Astrocyte of the cerebellum (primary cell): Measurements from ENCODE around the gene MRGPRX2.

ENCODE experiments used
- DNase-seq: peaks from one replicate; pipeline ENCODE4 v3.0.0-alpha.2; 2011; ENCODE audit warnings: low read depth
- H3K4me3 ChIP-seq: 2 replicates; pipeline ENCODE4 v1.5.1; 2011; ENCODE audit warnings: mild to moderate bottlenecking, low read depth, low read length, moderate library complexity
- in situ Hi-C: cut with HindIII; loops from 2 replicates; pipeline ENCODE4 v1.10.0; 2017; ENCODE audit warnings: low sequenced_read_pairs
- TF ChIP-seq, protein P1 (sequence below): IDR thresholded peaks from 2 replicates; pipeline ENCODE4 v1.5.1; 2012; ENCODE audit warnings: low read length, low read depth, moderate library complexity, mild to moderate bottlenecking; ENCODE audit errors: missing control alignments

MRGPRX2 gene

DNA sequence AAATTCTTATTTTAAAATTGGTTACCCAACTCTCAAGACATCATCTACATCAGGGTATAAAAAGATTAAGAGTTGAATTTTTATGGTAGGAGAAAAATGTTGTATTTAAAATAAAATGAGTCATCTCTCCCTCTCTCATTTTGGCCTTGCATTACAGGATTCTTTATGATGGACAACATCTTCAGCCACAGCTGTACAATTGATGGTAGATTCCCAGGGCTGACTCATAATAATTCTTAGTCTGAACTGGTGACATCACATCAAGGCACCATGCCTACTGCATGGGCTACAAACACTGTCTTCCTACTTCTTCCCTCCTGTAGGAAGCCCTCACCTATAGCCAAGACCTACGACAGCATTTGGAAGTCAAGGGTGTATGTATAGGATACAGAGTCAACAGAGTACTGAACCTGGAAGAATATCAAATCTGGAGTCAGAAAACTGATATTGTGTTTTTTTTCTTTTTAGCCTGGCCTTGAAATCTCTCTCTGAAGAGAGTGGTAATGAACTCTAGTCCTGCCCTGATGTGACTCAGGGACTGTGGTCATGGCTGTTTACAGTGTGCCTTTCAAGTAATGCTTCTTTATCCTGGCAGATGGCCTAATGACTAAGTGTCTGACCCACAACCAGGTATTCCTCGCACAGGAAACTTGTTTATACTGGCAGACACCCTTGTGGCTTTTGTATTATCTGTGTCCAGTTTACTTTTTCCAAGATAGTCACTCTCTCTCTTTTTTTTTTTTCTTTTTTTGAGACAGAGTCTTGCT is 32.5 kb downstream of the MRGPRX2 start:
- in situ Hi-C loops, result no loop called here
- TF ChIP-seq, protein P1, sequence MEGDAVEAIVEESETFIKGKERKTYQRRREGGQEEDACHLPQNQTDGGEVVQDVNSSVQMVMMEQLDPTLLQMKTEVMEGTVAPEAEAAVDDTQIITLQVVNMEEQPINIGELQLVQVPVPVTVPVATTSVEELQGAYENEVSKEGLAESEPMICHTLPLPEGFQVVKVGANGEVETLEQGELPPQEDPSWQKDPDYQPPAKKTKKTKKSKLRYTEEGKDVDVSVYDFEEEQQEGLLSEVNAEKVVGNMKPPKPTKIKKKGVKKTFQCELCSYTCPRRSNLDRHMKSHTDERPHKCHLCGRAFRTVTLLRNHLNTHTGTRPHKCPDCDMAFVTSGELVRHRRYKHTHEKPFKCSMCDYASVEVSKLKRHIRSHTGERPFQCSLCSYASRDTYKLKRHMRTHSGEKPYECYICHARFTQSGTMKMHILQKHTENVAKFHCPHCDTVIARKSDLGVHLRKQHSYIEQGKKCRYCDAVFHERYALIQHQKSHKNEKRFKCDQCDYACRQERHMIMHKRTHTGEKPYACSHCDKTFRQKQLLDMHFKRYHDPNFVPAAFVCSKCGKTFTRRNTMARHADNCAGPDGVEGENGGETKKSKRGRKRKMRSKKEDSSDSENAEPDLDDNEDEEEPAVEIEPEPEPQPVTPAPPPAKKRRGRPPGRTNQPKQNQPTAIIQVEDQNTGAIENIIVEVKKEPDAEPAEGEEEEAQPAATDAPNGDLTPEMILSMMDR, result no peak
- DNase-seq, result peak; percentile 70
- no peak overlapping the region for H3K4me3 ChIP-seq

DNA sequence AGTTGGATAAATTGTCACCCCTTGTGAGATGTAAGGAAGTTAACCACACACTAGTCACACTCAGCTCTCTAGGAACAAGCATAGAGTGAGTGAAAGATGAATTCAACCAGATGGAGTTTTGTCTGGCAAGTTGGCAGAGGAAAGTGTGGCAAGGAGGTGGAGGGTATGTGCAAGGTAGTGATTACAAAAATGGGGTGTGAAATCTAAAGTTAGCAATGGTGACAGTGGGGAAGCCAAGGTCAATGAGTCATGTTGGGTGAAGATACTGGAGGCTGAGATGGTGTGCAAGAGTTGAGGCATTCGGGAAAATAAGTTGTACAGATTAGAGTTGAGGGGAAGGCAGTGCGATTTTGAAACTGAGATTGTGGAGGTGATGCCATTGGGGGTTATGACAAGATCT is 33.7 kb downstream of the MRGPRX2 start:
- DNase-seq, result no peak
- TF ChIP-seq, protein P1, result no peak
- no peak overlapping the region for H3K4me3 ChIP-seq
- in situ Hi-C loops, result no loop called here

DNA sequence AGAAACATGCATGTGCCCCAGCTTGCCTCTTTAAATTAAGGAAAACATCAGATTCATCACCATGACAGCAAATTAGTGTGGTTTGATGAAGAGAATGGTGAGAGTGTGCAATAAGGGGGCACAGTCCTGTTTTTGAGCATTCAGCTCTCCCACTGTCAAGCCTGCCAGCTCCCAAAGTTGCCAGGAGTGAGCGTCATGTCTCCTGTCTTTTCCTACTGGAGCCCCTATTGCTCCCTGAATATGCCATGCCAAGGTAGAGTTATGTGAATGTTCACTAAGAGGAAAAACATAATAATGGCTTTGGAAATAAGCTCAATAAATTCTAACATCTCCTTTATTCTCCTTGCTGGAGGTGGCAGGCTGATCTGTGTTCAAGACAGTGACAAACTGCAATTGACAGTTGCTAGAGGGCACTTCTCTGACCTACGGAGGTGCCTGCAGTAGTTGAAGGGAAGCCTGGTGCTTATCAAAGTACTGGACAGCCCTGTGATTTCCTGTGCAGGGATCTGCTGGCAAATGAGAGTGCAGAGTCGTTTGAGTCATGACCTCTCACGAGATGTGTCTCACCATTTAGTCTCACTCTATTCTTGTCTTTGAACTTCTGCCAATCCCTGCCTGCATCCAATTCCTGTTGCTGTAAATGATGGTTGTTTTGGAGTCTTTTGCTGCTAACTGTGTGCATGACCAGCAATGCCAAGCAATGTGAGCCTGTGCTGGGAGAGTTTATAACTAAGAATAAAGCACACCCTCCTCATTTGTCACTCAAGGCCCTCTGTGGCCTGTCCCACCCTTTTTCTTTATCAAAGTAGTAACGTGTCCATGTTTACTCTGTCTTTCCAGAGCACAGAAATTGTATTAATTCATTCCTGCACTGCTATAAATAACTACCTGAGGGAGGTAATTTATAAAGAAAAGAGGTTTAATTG is 34.8 kb downstream of the MRGPRX2 start:
- TF ChIP-seq, protein P1, result no peak
- no peak overlapping the region for H3K4me3 ChIP-seq
- in situ Hi-C loops, result no loop called here
- no peak for DNase-seq

DNA sequence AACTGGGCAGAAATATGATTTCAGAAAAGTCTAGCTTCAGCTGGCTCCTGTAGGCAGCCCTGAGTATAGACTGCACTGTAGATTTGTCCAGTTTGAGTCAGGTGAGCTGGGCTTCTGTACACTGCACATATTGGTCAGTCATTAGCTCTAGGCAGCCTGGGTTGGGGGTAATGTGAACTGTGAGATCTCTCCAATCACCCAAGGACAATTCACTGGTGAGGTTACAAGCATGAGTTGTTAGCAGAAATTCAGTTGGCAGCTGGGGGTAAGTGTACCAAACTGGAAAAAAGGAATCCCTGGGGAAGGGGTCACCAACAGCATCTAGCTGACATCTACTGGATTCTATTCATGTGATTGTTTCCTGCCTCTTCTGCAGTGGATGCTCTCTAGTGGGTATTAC is 39.7 kb downstream of the MRGPRX2 start:
- in situ Hi-C loops, result no loop called here
- H3K4me3 ChIP-seq, result no peak overlapping the region
- TF ChIP-seq, protein P1, result no peak
- DNase-seq, result no peak

DNA sequence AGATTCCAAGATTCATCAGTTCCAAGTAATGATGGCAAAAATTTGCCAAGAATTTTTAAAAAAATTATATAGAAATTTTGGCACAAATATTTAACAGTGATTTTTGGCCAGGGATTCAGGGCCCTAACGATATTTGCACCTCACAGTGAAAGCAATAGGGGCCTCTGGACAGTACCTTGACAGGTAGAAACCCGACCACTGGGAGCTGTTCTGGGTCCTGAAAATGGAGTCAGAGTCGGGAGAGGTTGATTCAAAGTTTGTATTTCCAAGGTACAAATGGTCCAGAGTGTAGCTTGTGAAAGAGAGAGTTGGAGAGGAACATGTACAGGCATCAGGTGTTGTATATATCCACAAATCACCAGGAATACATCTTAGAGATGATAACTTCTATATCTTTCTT is 41.6 kb downstream of the MRGPRX2 start:
- in situ Hi-C loops, result no loop called here
- TF ChIP-seq, protein P1, result no peak
- H3K4me3 ChIP-seq, result no peak overlapping the region
- DNase-seq, result no peak

DNA sequence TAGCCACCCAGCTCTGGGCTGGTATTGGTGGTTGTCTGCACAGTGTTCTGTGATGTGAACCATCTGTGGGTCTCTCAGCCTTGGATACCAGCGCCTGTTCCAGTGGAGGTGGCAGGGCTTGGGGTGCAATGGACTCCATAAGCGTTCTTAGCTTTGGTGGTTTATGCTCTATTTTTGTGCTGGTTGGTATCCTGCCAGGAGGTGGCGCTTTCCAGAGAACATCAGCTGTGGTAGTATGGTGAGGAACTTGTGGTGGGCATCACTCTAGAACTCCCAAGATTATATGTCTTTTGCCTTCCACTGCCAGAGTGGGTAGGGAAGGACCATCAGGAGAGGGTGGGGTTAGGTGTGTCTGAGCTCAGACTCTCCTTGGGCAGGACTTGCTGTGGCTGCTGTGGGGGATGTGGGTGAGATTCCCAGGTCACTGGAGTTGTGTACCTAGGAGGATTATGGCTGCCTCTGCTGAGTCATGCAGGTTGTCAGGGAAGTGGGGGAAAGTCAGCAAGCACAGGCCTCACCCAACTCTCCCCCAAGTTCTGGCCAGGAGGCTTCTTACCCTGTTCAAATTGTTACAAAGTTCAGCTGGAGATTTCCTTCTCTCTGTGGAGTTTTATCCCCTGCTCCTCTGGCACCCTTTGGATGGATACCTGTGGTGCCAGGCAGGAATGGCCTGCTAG is 47.2 kb downstream of the MRGPRX2 start:
- DNase-seq, result no peak
- H3K4me3 ChIP-seq, result no peak overlapping the region
- TF ChIP-seq, protein P1, result no peak
- in situ Hi-C loops, result no loop called here
